ENCODE measurements around the gene EPHB2. TPM values are rescaled to one million over a fixed set of nuclear protein-coding genes. Genes with fewer than 3 reads are reported as not detected.

The EPHB2 gene
- total RNA-seq, 1 experiment from 2014 or later, result 1.4 TPM

DNA sequence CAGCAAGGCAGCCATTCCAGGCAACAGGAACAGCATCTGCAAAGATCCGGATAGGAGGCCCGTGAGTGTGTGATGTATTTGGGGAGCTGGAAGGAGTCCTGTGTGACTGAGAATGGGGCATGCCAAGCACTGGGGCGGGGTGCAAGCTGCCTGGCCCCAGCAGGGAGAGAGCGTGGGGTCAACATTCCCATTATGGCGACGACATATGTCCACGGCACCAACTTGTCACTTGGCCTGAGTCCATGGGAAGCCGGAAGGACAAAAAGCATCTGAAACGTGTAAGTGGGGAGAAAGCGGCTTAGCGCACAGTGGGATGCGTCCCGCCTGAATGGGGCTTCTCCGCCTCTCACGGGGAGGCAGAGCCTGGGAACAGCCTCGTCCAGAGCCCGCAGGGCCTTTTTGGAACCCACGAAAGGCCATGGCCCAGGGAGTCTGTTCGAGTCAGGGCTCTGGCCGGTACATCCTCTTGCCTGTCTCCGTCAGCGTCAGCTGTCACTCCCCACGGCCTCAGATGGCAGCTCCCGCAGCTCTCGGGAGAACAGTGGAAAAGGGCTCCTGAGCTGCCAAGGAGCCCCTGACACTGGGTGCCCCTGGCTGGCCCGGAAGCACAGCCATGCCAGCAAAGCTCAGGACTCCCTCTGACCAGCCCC, 12.4 kb downstream of the EPHB2 start:
- no peak for DNase-seq (ENCODE audit: low read depth)

DNA sequence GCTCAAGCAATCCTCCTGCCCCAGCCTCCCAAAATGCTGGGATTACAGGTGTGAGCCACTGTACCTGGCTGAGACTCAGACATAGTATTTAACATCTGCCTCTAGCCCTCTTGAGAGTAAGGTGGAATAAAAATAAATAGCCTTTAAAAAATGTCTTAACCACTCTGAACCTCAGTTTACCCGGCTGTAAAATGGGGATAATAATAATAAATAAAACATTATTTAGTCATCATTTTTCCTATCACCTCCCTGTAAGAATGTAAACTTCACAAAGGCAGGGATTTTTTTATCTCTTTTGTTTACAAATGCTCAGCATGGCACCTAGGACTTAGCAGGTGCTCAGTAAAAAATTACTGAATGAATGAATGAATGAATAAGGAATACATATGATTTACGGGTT, 17.2 kb downstream of the EPHB2 start:
- DNase-seq (ENCODE audit: low read depth), result no peak

DNA sequence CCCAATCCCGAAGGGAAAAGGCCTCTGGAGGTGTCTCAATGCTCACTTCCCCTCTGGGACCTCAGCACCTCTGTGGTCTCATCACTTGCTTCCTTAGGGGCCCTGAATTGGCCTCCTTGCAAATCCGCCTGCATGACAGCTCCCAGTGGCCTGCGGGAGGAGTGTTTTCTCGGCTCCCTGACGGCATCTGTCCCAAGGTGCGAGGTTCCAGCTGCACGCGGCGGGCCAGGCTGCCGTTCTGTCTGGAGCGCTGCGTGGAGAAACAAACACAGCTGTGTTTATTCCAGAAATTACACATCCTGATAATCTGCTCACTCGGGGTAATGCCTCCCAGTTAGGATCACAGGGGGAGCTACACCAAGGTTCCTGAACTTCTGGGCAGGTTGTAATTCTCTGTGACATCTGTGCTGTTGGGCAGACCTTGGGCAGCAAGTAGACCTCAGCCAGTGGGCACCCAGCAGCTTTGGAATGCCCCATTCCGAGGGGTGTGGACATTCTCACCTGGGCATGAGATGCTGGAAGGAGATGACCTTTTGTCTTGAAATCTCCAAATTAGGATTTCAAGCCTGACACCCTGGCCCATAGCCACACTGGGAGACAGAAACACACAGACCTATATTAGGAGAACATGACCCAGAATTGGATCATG, 18.2 kb downstream of the EPHB2 start:
- no peak for DNase-seq (ENCODE audit: low read depth)

DNA sequence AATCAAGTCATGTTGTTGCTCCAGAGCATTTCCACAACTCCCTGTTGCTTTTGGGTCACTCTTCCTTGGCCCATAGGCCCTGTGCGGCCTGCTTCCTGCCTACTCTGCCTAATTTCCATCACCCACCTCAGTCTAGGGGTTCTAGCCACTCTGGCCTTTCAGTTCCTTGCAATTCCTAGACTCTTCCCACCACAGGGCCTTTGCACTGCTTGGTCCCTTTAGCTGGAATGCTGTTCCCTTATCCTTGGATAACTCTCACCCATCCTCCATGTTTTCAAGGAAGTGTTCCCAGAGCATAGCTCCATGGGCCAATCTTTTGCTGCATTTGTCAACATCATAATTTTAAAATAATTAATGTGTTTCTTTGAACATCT, 18.7 kb downstream of the EPHB2 start:
- DNase-seq (ENCODE audit: low read depth), result no peak

DNA sequence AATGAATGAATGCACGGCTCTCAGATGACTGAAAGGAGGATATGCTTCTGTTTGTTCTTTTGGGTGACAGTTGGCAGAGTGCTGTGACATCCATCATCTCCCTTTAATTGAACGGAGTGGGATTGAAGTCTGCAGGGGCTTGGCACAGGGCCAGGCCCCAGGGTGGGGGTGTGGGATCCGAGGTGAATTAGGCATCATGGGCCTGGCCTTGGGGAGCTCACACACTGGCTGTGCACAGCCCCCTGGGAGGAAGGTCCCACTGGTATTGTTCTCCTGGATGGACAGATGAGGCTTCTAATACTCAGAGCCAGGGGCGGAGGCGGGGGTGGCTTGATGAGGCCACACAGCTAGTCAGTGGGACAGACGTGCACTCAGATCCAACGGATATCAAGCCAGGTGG, 19.3 kb downstream of the EPHB2 start:
- DNase-seq (ENCODE audit: low read depth), result no peak

DNA sequence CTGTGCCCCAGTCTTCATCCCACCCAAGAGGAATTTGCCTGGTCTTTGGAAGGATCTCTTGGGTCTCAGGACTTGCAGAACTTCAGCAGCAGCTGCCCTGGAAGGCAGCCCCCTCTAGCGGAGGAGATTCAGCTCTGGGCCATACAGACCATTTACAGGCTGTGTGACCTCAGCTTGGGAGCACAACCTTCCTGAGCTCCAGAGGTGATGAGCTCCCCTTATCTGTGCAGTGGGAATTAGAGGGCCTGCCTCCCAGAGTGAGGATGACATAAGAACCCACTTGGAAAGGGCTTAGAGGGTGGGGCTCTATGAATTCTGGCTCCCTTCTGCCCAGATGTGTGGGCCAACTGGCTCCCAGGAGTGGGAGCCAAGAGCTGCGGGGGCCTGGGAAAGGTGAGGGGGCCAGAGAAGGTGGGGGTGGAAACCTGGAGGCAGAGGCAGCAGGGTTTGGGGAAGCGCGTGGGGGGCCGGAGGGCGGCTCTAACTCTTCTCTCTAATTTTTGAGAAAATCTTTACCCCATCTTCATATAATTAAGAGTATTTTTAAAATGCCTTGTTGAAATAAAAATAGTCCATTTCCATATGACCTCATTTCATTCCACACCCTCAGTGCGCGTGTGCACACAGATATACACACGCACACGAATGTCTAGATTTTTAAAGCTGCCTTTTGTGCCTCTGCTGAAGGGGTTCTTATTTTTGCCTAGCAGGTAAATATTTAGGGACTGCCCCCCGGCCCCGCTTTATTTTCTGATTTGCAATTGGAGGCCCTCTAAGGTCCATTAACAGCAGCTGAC, 21.5 kb downstream of the EPHB2 start:
- no peak for DNase-seq (ENCODE audit: low read depth)

DNA sequence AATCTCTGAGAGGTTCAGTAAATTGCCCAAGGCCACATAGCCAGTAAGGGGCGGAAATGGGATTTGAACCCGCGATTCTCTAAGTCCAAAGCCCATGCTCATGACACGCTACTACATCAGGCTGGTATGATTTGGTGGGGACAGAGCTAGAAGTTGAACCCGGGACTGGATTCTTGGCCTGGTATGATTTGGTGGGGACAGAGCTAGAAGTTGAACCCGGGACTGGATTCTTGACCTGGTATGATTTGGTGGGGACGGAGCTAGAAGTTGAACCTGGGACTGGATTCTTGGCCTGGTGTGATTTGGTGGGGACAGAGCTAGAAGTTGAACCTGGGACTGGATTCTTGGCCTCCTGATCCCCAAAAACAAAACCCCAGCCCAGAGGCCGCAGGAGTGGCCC, 23.0 kb downstream of the EPHB2 start:
- no peak for DNase-seq (ENCODE audit: low read depth)

DNA sequence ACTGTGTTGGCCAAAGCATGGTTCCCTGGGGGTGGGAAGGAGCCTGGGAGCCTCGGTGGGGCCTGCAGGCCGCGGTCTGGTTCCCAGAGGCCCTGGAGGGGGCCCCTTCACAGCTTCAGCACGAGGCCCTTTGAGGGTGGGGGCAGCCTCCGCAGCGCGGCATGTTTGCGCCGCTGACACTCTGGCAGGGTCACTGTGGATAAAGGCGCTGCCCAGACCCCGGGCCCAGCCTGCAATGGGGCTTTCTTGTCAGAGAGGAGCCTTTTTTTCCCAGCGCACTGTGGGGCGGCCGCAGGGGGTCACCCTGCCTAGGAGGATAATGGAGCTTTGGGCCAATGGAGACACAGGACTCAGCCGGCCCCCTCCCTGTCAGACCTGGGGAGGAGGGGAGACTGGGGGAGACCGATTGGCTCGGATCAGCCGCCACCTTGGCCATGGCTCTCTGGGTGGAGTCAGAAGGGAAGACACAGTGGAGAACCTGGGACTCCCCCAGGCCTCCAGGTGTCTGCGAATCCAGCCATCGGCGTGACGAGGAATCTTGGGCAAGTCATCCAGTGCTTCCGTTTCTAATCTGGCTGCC, 26.0 kb downstream of the EPHB2 start:
- no peak for DNase-seq (ENCODE audit: low read depth)

DNA sequence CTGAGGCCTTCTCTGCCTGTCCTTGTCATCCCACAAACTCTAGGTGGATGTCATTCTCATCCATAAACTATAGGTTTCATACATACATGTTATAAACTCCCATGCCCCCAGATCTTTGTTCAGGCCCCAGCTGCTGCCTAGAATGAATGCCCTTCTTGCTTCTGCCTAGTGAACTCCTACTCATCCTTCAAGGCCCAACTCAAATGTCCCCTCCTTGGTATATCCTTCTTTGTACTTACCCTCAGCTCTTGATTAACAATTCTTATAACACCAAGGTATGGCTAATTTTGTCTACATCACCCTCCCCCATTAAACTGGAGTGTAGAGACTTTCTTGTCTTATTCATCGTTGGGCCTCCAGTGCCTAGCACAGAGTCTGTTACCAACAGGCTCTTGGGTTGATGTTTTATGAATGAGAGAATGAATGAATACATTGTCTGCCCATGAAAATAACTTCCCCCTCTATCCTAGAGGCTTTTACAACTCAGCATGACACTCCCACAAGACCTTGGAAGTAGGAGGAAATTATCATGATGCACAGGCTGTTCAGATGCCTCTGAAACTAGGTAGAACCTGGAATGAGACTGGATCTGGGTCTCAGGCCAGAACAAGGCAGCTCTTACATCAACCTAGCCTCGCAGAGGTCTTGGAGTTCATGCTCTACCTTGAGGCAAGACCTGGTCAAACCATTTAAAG, 26.9 kb downstream of the EPHB2 start:
- no peak for DNase-seq (ENCODE audit: low read depth)

DNA sequence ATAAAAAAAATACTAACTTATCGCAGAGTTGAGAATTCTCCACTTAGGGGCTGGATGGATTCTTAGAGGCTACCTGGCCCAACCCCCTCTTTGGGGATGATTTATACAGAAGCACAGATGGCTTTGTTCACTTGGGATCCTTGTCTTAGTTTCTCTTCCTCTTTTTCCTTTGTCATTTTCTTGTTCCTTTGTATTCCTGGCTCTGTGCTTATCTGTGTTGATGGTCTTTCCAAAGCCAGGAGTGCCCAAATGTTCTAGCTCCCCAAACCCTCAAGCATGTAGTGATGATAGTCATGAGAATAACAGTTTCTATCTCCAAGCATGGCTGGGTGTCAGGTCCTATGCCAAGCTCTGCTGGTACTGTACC, 27.4 kb downstream of the EPHB2 start:
- DNase-seq (ENCODE audit: low read depth), result no peak

DNA sequence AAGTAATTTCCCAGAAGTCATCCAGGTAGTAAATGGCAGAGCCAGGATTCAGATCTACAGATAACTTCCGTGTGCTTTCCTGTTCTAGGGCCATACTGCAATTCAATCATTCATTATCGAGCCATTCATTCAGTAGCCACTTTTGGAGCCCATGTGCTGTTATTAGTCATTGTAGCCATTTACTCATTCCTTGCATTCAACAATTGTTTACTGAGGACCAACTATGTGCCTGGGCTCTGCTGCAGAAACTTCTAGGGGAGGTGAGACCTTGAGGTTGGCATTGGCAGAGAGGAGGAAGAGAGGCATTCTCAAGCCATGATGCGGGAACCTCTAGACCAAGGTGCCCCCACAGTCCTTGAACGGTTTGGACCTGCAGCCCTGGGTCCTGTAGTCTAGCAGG, 27.9 kb downstream of the EPHB2 start:
- DNase-seq (ENCODE audit: low read depth), result no peak

DNA sequence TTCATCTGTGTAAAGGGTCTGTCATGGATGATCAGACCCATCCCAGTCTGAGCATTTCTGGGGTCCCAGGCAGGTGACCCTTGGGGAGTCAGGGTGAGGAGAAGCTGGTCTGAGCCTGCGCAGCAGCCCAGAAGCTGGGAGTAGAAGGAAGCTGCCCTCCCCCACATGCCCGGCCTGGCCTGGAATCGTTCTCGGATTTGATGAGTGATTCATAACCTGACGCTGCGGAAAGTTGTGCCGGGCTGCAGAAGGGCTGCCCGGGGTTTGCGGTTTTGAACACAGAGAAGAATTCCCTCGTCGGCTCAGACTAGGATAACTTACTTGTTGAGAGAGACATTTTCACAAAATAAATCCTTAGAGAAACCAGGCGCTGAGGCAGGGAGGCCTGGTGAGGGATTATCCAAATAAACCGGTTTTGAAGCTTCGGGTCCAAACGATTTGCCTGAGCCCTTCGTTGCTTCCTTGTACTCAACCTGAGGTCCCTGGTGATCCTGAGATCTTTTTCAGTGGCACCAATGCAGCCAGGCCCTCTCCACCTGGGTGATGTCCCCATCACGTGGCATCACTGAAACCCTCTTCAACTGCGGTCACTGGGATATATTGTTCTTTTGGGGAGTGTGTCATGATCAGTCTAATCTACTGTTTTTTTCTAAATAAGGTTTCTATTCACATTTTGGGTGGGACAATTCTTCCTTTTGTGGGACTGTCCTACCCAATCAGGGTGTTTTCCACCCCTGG, 29.2 kb downstream of the EPHB2 start:
- peak; percentile 89 for DNase-seq (ENCODE audit: low read depth)

DNA sequence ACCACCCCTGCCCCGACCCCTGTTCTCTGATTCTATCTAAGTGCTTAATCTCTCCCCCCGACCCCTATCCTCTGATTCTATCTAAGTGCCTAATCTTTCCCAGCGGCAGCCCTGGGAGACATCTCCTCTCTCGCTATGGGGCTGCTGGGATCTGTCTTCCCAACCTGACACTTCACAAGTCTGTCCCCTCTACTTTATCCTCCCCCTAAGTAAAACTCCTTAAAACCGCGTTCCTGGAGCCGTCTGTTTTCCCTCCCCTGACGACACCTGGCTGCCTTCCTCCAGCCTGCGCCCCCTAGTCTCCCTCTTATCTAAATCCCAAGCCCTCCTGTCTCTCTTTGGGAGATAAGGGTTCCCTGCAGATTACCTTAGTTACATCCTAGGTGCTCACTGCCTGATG, 30.5 kb downstream of the EPHB2 start:
- DNase-seq (ENCODE audit: low read depth), result no peak

DNA sequence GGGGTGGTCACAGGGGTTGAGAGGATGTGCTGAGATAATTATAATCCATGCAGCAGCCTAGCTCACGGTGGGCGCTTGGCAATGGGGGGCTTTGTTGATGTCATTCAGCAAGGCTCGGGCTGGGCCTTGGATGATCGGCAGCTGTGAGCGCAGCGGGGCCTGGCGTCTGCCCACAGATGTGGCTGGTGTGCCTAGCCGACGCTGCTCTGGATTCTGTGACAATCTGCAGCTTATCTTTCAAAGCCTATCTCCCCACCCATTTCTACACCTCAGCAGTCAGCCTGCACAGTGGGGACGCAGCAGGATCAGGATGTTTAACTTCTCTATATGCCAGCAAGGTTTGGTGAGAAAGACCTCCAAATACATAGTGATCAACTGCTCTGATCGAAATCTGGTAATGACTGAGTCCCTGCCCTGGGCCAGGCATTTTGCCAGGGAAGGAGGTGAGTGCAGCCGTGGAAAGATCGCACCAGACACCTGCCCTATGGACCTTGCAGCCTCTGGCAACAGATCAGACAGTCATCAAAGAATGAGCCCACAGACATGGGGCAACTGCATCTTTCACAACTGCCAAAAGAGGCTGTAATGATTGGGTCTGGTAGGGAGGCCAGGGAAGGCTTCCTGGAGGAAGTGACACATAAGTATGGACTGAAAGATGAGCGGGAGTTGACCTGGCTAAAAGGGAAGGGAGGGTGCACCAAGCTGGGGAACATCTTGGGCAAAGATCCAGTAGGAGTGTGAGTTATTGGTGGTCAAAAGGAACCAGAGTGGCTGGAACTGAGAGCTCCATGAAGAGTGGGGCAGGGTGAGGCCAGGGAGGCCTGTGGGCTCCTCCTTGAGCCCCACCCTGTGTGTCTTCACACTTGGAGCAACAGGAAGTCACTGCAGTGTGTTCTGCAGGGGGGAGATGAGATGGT, 35.3 kb downstream of the EPHB2 start:
- DNase-seq (ENCODE audit: low read depth), result peak; percentile 75

DNA sequence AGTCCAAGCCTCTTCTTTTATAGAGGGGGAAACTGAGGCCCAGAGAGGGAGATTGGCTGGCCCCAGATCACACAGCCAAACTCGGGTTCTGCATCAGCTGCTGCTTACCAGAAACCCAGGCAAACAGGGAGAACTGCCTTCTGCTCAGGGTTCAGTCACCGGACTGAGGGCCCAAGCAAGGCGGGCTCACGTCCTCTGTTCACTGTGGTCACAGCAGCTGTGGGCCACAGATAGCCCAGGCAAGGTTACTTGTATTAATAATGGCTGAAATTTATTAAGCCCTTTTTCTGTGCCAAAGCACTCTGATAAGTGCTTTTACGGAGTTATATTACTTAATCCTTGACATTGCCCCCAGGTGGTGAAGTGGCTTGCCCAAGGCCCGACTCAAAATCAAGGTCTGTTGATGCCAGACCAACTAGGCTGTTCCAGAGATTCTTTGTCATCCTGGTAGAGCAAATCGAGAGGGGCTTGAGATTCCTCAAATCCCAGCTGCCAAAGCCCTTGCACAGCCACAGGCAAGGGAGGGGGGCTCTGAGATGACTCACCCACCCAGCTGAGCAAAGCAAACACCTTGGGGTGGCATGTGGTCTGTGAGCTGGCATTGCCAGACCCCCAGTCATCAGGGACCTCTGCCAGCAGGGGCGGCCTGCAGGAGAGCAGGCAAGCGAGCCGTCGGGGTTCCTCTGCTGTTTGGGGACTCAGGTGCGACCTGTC, 36.5 kb downstream of the EPHB2 start:
- DNase-seq (ENCODE audit: low read depth), result peak; percentile 89

DNA sequence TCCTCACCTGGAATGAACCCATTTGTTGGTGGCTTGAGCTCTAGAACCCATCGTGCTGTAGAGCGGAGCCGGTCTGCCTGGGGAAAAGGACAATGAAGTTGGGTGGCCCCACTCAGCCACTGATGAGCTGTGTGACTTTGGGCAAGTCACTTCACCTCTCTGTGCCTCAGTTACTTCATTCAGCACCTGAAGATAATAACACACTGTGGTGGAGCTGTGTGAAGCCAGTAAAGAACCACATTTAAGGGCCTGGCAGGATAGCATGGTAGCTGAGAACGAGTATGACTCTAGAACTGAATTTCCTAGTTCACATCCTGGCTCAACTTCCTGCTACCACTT, 37.1 kb downstream of the EPHB2 start:
- no peak for DNase-seq (ENCODE audit: low read depth)

DNA sequence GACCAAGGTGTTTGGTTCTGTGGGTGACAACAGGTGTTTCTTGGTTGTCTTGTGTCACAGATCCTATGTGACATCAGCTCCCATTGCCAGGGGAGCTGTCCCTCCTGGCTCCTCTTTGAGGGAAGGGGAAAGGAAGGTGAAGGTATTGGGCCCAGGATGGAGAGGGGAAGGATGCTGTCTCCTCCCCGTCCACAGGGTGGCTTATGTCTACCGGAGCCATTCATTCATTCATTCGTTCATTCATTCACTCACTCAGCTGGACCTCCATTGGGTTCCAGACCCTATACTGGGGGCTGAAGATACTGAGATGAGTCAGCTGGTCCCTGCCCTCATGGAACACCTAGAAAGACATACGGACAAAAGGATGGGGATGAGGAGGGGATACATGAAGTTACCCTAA, 38.9 kb downstream of the EPHB2 start:
- DNase-seq (ENCODE audit: low read depth), result no peak

DNA sequence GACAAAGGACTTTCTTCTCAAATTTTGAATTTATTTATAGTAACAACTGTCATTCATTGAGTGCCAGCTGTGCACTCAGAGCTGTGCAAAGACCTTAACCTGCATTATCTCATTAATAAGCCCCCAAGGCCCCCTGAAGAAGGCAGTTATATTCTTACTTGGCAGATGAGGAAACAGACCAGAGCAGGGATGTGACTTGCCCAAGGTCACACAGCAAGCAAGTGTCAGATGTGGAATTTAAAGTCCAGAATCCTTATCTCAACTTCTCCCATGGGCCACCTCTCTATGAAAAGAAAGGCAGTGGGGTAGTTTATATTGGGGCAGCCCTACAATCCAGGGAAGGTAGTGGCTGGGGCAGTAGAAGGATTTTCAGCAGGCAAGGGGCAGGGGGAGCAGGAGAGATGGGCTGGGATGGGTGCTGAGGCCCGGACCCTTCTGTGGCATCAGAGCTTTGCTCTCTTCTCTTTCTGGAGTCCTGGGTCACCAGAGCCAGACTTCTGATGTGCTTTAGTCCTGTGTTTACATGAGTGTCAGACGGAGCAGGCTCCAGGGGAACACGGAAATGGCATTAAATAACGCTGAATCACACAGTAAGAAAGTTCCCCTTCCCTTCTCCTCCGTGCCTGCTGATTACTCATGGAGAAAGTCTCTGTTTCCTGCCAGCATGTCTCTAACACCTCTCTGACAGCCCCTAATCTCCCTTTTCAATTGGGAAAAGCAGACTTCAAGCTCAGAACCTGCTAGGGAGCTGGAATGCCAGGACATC, 39.5 kb downstream of the EPHB2 start:
- DNase-seq (ENCODE audit: low read depth), result peak; percentile 85

DNA sequence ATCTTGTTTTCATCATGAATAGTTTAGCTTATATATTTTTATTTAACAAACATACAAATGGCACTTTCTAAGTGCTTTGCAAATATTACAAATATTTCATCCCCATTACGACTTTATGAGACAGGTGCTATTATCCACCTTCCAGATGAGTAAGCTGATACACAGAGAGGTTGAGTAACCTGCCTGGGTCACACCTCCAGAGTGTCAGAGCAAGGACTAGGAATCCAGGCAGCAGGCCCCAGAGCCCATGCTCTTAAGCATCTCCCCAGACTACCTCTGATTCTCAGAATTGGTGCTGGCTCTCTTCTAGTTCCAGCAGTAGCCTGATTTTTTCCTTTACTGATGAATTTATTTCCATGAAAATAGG, 40.0 kb downstream of the EPHB2 start:
- no peak for DNase-seq (ENCODE audit: low read depth)

Data from RPMI7951 (cell line).